HG03045 (cell line): Measurements from ENCODE around the gene GHITM.
A peak's percentile ranks its signal among the peaks of the same experiment; 100 is the strongest.
"Not testable (repeated sequence)": the region's sequence is repeated elsewhere in the genome, so short reads cannot be mapped to it uniquely, and the experiment has no call there.

Experiments used
- ATAC-seq: cut with Tn5 transposase; IDR thresholded peaks from one replicate; pipeline ENCODE4 v1.9.1; 2021; ENCODE audit warnings: mild to moderate bottlenecking, moderate library complexity; ENCODE audit not compliant: unreplicated experiment

Gene GHITM

GRCh38 chr10:84140036-84140379, 699 bp downstream of the GHITM start:
- no peak for ATAC-seq

DNA sequence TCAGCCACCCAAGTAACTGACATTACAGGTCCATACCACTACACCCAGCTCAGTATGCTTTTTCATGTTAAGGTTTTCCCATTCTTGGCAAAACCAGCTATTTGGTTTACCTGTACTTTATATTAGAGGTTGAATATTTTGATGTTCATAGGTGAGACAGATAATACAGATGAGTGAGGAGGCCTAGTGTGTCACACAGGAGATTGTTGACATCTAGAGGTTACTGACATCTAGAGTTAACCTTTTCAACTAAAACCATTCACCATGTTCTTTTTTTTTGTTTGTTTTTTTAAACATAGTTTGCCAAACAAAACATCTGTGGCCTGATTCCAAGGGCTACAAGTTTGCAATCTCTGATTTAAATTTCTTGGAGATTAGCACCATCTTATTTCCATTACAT, 8.0 kb downstream of the GHITM start:
- no peak for ATAC-seq

DNA sequence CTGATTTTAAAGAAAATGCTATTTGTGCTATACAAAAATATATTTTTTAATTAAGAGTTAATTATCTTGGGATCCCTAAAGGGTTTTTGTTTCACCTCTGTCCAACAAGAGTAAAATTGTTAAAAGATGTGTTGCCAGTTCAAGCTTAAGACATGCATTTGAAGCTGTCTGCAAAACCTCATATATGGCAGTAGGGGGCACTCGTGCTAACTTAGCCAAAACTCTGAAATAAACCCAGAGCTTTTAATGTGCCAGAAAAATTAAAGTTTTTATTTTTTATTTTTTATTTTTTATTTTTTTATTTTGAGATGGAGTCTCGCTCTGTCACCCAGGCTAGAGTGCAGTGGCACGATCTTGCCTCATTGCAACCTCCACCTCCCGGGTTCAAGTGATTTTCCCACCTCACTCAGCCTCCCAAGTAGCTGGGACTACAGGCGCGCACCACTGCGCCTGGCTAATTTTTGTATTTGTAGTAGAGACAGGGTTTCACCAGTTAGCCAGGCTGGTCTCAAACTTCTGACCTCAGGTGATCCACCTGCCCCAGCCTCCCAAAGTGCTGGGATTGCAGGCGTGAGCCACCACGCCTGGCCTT, 8.8 kb downstream of the GHITM start:
- ATAC-seq, result peak; percentile 53

- ATAC-seq, result no peak
These were observed 10.5 kb downstream of the GHITM start for GRCh38 chr10:84149854-84150253.

DNA sequence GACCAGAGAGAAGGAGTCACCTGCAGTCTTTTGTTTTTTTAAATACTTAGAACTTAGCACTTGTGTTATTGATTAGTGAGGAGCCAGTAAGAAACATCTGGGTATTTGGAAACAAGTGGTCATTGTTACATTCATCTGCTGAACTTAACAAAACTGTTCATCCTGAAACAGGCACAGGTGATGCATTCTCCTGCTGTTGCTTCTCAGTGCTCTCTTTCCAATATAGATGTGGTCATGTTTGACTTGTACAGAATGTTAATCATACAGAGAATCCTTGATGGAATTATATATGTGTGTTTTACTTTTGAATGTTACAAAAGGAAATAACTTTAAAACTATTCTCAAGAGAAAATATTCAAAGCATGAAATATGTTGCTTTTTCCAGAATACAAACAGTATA, 13.5 kb downstream of the GHITM start:
- no peak for ATAC-seq

GRCh38 chr10:84155521-84155920, 16.2 kb downstream of the GHITM start:
- no peak for ATAC-seq

- no peak for ATAC-seq
These were observed 16.7 kb downstream of the GHITM start for GRCh38 chr10:84156009-84156408.

DNA sequence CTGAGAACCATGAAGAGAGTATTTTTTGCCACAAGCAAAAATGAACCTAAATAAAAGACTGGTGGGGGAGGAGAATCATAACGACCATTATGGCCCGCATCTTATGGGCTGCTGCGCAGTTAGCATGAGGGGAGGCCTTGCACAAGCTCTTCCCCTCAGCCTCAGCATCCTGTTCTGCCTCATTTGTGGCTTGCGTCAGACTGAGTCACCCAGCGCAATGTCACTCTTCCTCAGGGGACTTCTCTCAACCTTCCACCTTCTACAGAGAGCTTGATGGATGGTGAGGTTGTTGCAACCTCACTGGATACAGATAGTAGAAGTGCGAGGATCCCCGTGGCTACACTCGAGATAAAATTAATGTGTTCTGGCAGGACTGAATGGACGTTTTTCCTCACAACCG, 17.5 kb downstream of the GHITM start:
- no peak for ATAC-seq

DNA sequence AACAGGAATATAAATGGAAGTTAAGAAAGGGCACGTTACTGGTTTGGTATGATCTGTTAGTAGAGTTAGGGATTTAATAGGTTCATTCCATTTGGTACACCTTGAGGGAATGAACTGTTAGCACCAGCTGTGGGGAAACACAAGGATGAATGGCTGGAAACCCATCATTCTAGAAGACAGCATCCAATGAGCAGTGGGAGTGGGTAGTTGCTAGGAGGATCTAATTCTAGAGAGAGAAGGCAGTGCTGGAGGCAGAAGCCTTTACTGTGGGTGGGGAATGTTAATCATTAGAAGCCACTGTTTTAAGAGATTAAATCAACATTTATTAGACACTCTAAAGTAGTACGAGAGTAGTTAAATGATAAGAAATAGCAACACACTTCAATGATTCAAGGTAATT, 18.8 kb downstream of the GHITM start:
- no peak for ATAC-seq

- no peak for ATAC-seq
These were observed 19.2 kb downstream of the GHITM start for GRCh38 chr10:84158550-84158949.

GRCh38 chr10:84159076-84159685, 19.9 kb downstream of the GHITM start:
- no peak for ATAC-seq

GRCh38 chr10:84160663-84161362, 21.5 kb downstream of the GHITM start:
- no peak for ATAC-seq

DNA sequence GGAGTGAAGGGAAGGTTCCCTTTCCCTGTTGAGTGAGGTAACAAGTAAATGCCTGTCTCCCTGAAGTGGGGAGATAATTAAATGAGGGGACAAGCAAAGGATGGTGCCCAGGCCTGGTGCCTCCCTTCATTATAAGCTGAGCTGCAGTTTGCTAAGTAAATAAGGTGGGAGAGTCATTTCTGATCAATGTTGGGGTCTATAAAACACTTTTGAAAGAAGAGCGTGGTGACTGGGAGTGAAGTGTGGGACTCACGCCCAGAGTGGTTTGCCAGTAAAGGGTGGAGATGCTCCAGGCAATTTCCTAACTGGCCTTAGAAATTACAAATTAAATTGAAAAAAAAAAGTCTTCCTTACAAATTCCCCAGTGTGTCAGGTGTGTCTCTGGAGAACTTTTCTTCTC, 24.7 kb downstream of the GHITM start:
- no peak for ATAC-seq

DNA sequence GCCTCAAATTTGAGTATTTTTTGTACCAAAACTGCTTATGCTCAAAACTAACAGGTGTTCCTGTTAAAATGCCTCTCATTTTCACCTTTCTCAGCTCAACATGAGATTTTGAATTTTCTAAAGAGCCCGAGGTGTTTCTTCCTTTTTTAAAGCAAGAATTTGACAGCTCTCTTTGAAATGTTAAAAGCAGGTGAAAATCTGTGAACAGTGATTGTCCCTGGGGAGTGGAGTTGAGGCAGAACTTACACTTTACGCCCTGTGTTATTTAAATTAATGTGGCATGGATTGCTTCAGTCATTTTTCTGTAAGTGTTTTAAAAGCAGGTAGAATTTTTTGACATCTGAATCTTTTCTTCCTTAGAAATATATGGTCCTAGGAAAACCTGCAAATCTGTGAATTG, 25.1 kb downstream of the GHITM start:
- ATAC-seq, result no peak

GRCh38 chr10:84166620-84167288, 27.4 kb downstream of the GHITM start:
- ATAC-seq, result peak; percentile 43

- peak; percentile 5 for ATAC-seq
These were observed 28.0 kb downstream of the GHITM start for GRCh38 chr10:84167289-84167653.

DNA sequence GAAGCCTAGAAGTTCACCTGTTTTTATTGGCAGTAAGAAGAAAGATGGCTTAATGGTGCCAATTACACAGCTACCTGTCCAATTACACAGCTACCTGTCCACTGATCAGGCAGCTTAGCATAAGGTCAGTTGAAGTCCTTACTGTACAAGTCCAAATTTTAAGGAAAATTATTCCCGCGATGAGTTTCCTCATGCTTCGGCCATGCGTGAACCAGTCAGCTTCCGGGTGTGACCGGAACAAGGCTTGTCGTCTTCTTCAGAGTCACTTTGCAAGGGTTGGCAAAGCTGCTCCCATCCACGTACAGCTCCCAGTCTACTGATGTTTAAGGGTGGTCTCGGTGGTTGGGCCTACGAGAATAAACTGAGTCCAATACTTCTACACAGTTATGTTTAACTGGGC, 29.1 kb downstream of the GHITM start:
- ATAC-seq, result not testable (repeated sequence)

DNA sequence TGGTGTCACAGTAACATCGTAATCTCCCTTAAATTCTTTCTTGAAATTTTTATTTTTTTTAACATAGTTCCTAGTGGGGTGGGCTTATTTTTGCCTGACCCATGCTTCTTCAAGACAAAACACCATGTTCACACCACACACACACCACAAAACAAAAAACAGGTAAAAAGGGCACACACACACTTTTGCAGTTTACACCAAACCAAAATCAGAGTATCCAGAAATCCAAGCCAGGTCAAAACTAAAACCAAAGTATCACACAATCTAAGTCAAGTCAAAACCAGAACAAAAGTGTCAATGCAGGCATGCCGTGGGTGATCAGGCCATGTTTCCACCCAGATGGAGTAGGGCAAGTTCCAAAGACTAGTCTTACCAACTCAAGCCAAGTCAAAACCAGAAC, 31.9 kb downstream of the GHITM start:
- ATAC-seq, result not testable (repeated sequence)

DNA sequence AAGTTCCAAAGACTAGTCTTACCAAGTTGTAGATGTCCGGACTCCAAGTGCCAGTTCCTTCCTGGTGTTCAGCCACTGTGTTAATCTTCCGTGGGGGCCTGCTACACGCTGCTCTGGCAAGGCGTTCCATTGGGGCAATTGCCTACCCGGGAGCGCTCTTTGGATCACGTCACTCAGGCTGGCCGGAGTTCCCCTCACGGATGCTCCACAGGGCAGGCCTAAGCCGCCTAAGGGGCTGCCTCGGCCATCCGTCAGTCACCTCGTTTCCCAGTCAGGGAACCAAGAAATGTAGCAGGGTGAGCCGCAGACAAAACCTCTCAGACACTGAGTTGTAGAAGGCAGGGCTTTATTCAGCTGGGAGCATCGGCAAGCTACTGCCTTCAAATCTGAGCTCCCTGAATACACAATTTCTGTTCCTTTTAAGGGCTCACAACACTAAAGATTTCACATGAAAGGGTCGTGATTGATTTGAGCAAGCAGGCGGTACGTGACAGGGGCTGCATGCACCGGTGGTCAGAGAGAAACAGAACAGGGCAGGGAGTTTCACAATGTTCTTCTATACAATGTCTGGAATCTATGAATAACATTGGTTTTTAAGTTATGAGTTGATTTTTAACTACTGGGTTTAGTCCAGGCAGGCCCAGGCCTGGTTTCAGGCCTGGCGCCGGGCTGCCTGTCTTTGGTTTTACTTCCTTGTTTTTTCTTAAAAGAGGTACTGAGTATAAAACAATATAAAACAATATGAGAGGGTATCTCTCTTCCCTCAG, 32.6 kb downstream of the GHITM start:
- peak; percentile 45 for ATAC-seq

DNA sequence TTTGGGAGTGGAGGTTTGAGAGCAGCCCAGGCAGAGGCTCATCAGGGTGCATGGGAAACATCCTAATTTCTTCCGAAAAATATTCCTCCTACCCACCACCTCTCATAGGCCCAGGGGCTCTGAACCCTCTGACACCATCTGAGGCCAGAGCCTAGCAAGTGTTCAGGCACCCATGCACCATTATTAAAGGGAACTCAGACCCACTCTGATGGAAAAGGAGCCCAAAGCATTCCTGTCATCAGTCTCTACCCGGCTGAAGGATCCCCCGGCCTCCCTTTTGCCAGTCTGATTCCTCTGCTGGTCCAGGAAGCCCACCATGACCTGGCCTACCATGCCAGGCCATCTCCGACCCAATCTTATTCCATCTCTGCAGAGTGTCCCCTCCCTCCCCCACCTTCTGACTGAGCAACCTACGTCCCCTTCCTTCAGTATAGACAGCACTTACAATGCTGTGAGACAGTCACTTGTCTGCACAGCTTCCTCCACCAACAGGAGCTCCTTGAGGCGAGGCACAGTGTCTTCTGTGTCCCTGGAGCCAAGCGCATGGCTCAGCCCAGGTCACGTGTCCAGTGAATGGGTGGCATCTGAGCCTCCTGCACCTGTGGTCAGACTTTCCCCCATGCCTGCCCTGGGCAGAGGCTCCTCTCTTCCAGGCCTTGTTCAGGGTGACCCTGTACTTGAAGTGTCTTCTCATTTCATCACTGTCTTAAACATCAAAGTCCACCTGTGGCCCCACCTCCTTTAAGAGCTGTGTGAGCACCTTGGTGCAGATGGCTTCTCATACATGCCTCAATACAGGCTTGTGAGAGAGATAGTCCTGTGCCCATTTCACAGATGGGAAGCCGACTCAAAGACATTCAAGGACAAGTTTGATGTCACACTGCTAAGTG, 33.4 kb downstream of the GHITM start:
- peak; percentile 60 for ATAC-seq
